IPS DF 4.7 (cell line): ENCODE results near the gene ADAMTSL1.

Source experiments
- DNase-seq: peaks from one replicate; pipeline ENCODE4 v3.0.0-alpha.2; 2013; ENCODE audit warnings: low spot score; ENCODE audit errors: extremely low read depth

Gene ADAMTSL1

GRCh38 chr9:18548456-18548855, 74.5 kb downstream of the ADAMTSL1 start:
- no peak for DNase-seq

GRCh38 chr9:18549772-18550171, 75.8 kb downstream of the ADAMTSL1 start:
- no peak for DNase-seq

GRCh38 chr9:18550286-18550685, 76.3 kb downstream of the ADAMTSL1 start:
- no peak for DNase-seq

- DNase-seq: no peak
Observed at GRCh38 chr9:18554244-18554643, 80.3 kb downstream of the ADAMTSL1 start.

GRCh38 chr9:18555105-18555883, 81.3 kb downstream of the ADAMTSL1 start:
- DNase-seq: no peak

GRCh38 chr9:18564018-18564880, 90.3 kb downstream of the ADAMTSL1 start:
- DNase-seq: no peak

GRCh38 chr9:18566121-18566520, 92.2 kb downstream of the ADAMTSL1 start:
- DNase-seq: no peak

- DNase-seq: no peak
Observed at GRCh38 chr9:18568973-18569372, 95.0 kb downstream of the ADAMTSL1 start.

GRCh38 chr9:18569941-18570630, 96.1 kb downstream of the ADAMTSL1 start:
- no peak for DNase-seq

GRCh38 chr9:18573021-18573556, 99.1 kb downstream of the ADAMTSL1 start:
- no peak for DNase-seq

GRCh38 chr9:18575686-18576085, 101.7 kb downstream of the ADAMTSL1 start:
- no peak for DNase-seq

GRCh38 chr9:18579536-18579935, 105.6 kb downstream of the ADAMTSL1 start:
- no peak for DNase-seq

GRCh38 chr9:18580151-18580550, 106.2 kb downstream of the ADAMTSL1 start:
- DNase-seq: no peak

- DNase-seq: no peak
Observed at GRCh38 chr9:18585996-18586395, 112.0 kb downstream of the ADAMTSL1 start.

- no peak for DNase-seq
Observed at GRCh38 chr9:18588002-18588401, 114.0 kb downstream of the ADAMTSL1 start.

GRCh38 chr9:18591261-18591660, 117.3 kb downstream of the ADAMTSL1 start:
- DNase-seq: no peak

GRCh38 chr9:18594837-18595236, 120.9 kb downstream of the ADAMTSL1 start:
- DNase-seq: no peak

- DNase-seq: no peak
Observed at GRCh38 chr9:18595597-18595996, 121.6 kb downstream of the ADAMTSL1 start.

- DNase-seq: no peak
Observed at GRCh38 chr9:18596920-18597319, 123.0 kb downstream of the ADAMTSL1 start.

- DNase-seq: no peak
Observed at GRCh38 chr9:18598969-18599368, 125.0 kb downstream of the ADAMTSL1 start.

- no peak for DNase-seq
Observed at GRCh38 chr9:18601026-18601425, 127.1 kb downstream of the ADAMTSL1 start.

- DNase-seq: no peak
Observed at GRCh38 chr9:18601956-18602355, 128.0 kb downstream of the ADAMTSL1 start.
